Measurements from ENCODE around the gene ST3GAL2. TPM values are rescaled to one million over a fixed set of nuclear protein-coding genes. Genes with fewer than 3 reads are reported as not detected.
A peak's percentile ranks its signal among the peaks of the same experiment; 100 is the strongest.
"Not testable (repeated sequence)": the region's sequence is repeated elsewhere in the genome, so short reads cannot be mapped to it uniquely, and the experiment has no call there.

ST3GAL2 gene
- total RNA-seq, 1 donor = 42.7 TPM

- DNase-seq (ENCODE audit: low read depth) = no peak
- H3K4me3 ChIP-seq (ENCODE audit: low read depth, low read length) = no peak overlapping the region
- no peak for TF ChIP-seq CTCF (IDR thresholded peaks at IDR 0.05; ENCODE audit: insufficient read depth, low read depth, low read length)
These were observed 79.3 kb downstream of the ST3GAL2 start for GRCh38 chr16:70359552-70359951.

GRCh38 chr16:70349783-70350182 is 89.1 kb downstream of the ST3GAL2 start:
- no peak overlapping the region for H3K4me3 ChIP-seq (ENCODE audit: low read depth, low read length)
- no peak for TF ChIP-seq CTCF (IDR thresholded peaks at IDR 0.05; ENCODE audit: insufficient read depth, low read depth, low read length)

GRCh38 chr16:70348991-70349390 is 89.9 kb downstream of the ST3GAL2 start:
- TF ChIP-seq CTCF (IDR thresholded peaks at IDR 0.05; ENCODE audit: insufficient read depth, low read depth, low read length) = no peak
- DNase-seq (ENCODE audit: low read depth) = no peak
- no peak overlapping the region for H3K4me3 ChIP-seq (ENCODE audit: low read depth, low read length)

More at GRCh38 chr16:70349783-70350182, 89.1 kb downstream of the ST3GAL2 start:
- no peak for DNase-seq (ENCODE audit: low read depth)

GRCh38 chr16:70345840-70346239 is 93.1 kb downstream of the ST3GAL2 start:
- TF ChIP-seq CTCF (IDR thresholded peaks at IDR 0.05; ENCODE audit: insufficient read depth, low read depth, low read length) = no peak
- peak overlapping the region; percentile 98 for H3K4me3 ChIP-seq (ENCODE audit: low read depth, low read length)
- no peak for DNase-seq (ENCODE audit: low read depth)

GRCh38 chr16:70342016-70342415 is 96.9 kb downstream of the ST3GAL2 start:
- no peak for DNase-seq (ENCODE audit: low read depth)
- no peak overlapping the region for H3K4me3 ChIP-seq (ENCODE audit: low read depth, low read length)
- no peak for TF ChIP-seq CTCF (IDR thresholded peaks at IDR 0.05; ENCODE audit: insufficient read depth, low read depth, low read length)

GRCh38 chr16:70341600-70341999 is 97.3 kb downstream of the ST3GAL2 start:
- no peak overlapping the region for H3K4me3 ChIP-seq (ENCODE audit: low read depth, low read length)
- no peak for DNase-seq (ENCODE audit: low read depth)
- no peak for TF ChIP-seq CTCF (IDR thresholded peaks at IDR 0.05; ENCODE audit: insufficient read depth, low read depth, low read length)

GRCh38 chr16:70337814-70338213 is 101.1 kb downstream of the ST3GAL2 start:
- no peak for DNase-seq (ENCODE audit: low read depth)
- no peak for TF ChIP-seq CTCF (IDR thresholded peaks at IDR 0.05; ENCODE audit: insufficient read depth, low read depth, low read length)
- no peak overlapping the region for H3K4me3 ChIP-seq (ENCODE audit: low read depth, low read length)

GRCh38 chr16:70332728-70333127 is 106.2 kb downstream of the ST3GAL2 start:
- H3K4me3 ChIP-seq (ENCODE audit: low read depth, low read length); DNase-seq (ENCODE audit: low read depth): not testable (repeated sequence)

Measured in fibroblast of villous mesenchyme (primary cell).